Measurements from ENCODE around the gene SPATA22.
"Not testable (repeated sequence)": the region's sequence is repeated elsewhere in the genome, so short reads cannot be mapped to it uniquely, and the experiment has no call there.

The SPATA22 gene

GRCh38 chr17:3401786-3402185 lies 69.8 kb downstream of the SPATA22 start:
- H3K4me3 ChIP-seq (replicated peaks; ENCODE audit: low read depth, low read length), result no peak overlapping the region
- DNase-seq (ENCODE audit: low read depth), result no peak
- TF ChIP-seq CTCF (IDR thresholded peaks at IDR 0.05; ENCODE audit: low read length, missing control alignments), result no peak

GRCh38 chr17:3400055-3400454 lies 71.6 kb downstream of the SPATA22 start:
- peak; percentile 1 for DNase-seq (ENCODE audit: low read depth)
- TF ChIP-seq CTCF (IDR thresholded peaks at IDR 0.05; ENCODE audit: low read length, missing control alignments), result no peak
- no peak overlapping the region for H3K4me3 ChIP-seq (replicated peaks; ENCODE audit: low read depth, low read length)

- DNase-seq (ENCODE audit: low read depth), result no peak
- H3K4me3 ChIP-seq (replicated peaks; ENCODE audit: low read depth, low read length), result no peak within 1 kb of the TSS
- TF ChIP-seq CTCF (IDR thresholded peaks at IDR 0.05; ENCODE audit: low read length, missing control alignments), result no peak
These were observed 73.3 kb downstream of the SPATA22 start, which contains the start of gene OR1E1 for GRCh38 chr17:3398310-3398709. Gene OR1E1 (minus strand): TSS chr17:3398410. CDS start chr17:3398410, 0 bp downstream.

GRCh38 chr17:3397801-3398200 lies 73.8 kb downstream of the SPATA22 start:
- not testable (repeated sequence) for DNase-seq (ENCODE audit: low read depth)

More at GRCh38 chr17:3397801-3398200, 73.8 kb downstream of the SPATA22 start:
- H3K4me3 ChIP-seq (replicated peaks; ENCODE audit: low read depth, low read length), result not testable (repeated sequence)

Measured in fibroblast of pulmonary artery (primary cell).